ENCODE results near the gene VPS33B. TPM values are rescaled to one million over a fixed set of nuclear protein-coding genes. Genes with fewer than 3 reads are reported as not detected.

VPS33B gene
- polyA plus RNA-seq, 2 of the 4 experiments (the other 2 are of a cell fraction), result 11.1 to 17.9 TPM

GRCh38 chr15:90962021-90962420, 60.4 kb downstream of the VPS33B start:
- FAIRE-seq, result no peak
- peaks cover 1% of the 10 kb centered on the region; the same call in 1 of the 3 replicates for H3K4me1 ChIP-seq
- WGBS (ENCODE audit: missing lambda C conversion rate), result 67% methylated on average over 4 of the region's 4 CpGs
- no peak overlapping the region for H3K27ac ChIP-seq
- DNase-seq (ENCODE audit: low read depth in 1 of 2, low spot score in 1 of 2), result no peak
- no peak overlapping the region for H3K4me3 ChIP-seq
- no peaks in the 10 kb centered on the region for H3K9me3 ChIP-seq
- ChIA-PET POLR2A (no interaction called here), CTCF (interaction anchor here (1.1 to 25.4 kb wide), 6 partner anchors 7 to 262 kb away, joined by 3 to 536 read pairs (median 165); partner anchors contain the start of genes HDDC3 and UNC45A)
- ATAC-seq, result no peak
- H3K4me2 ChIP-seq, result no peak overlapping the region
- TF ChIP-seq, protein P1, sequence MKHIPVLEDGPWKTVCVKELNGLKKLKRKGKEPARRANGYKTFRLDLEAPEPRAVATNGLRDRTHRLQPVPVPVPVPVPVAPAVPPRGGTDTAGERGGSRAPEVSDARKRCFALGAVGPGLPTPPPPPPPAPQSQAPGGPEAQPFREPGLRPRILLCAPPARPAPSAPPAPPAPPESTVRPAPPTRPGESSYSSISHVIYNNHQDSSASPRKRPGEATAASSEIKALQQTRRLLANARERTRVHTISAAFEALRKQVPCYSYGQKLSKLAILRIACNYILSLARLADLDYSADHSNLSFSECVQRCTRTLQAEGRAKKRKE (CRISPR knock-in tag; IDR thresholded peaks at IDR 0.05; ENCODE audit: low read depth), result no peak
- TF ChIP-seq, protein P2, sequence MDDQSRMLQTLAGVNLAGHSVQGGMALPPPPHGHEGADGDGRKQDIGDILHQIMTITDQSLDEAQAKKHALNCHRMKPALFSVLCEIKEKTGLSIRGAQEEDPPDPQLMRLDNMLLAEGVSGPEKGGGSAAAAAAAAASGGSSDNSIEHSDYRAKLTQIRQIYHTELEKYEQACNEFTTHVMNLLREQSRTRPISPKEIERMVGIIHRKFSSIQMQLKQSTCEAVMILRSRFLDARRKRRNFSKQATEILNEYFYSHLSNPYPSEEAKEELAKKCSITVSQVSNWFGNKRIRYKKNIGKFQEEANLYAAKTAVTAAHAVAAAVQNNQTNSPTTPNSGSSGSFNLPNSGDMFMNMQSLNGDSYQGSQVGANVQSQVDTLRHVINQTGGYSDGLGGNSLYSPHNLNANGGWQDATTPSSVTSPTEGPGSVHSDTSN (IDR thresholded peaks at IDR 0.05), result no peak
- TF ChIP-seq NPAS2 (CRISPR knock-in tag; IDR thresholded peaks at IDR 0.05; ENCODE audit: borderline replicate concordance) (no peak), EP300 (IDR thresholded peaks at IDR 0.05) (no peak), SREBF2 (IDR thresholded peaks at IDR 0.05) (no peak), FOSL2 (IDR thresholded peaks at IDR 0.05) (no peak), FOSL2 (CRISPR knock-in tag; IDR thresholded peaks at IDR 0.05) (no peak), JUN (IDR thresholded peaks at IDR 0.05) (no peak)
- TF ChIP-seq, protein P3, sequence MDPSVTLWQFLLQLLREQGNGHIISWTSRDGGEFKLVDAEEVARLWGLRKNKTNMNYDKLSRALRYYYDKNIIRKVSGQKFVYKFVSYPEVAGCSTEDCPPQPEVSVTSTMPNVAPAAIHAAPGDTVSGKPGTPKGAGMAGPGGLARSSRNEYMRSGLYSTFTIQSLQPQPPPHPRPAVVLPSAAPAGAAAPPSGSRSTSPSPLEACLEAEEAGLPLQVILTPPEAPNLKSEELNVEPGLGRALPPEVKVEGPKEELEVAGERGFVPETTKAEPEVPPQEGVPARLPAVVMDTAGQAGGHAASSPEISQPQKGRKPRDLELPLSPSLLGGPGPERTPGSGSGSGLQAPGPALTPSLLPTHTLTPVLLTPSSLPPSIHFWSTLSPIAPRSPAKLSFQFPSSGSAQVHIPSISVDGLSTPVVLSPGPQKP (IDR thresholded peaks at IDR 0.05; ENCODE audit: low read depth, low read length), result no peak

DNA sequence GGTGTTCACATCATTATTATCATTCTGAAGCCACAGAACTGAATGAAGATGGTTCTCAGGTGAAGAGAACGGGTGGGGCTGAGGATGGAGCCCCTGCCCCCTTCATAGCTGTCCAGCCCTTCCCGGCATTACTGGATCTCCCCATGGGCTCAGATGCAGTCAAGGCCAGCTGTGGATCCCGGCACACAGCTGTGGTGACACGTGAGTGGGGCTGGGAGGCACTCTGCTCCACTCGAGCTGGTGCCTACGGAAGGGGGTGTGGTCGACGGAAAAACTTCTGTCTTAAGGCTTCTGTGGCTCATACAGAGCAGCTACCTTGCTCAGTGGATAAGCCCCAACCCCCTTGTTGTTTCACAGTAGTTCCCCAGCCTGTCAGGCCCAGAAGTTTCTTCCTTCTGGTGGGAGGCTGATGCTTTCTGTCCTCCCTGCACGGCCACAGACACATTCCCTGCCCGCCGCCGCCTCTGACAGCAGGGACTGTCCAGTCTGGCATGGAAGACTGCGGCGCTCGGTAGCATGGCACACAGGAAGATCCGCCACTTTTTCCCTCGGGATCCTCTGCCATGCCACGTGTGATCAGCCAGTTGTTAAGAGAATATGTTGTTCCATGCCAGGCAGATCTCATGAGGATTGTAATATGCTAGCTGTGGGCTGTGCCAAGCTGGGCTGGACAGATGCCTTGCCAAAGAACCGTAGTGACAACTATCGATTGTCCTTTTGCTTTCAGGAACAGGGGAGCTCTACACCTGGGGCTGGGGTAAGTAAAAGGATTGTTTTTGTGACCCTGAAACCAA, 61.9 kb downstream of the VPS33B start:
- ATAC-seq (no peak), FAIRE-seq (no peak), DNase-seq (ENCODE audit: low read depth in 1 of 2, low spot score in 1 of 2) (no peak)
- Histone ChIP-seq H3K9me3 (no peaks in the 10 kb centered on the region), H3K4me2 (no peak overlapping the region), H3K27ac (no peak overlapping the region), H3K4me3 (no peak overlapping the region), H3K4me1 (peaks cover 14% of the 10 kb centered on the region)
- CTCF ChIA-PET, result interaction anchor here (0.6 to 25.4 kb wide), 8 partner anchors 9 to 311 kb away, joined by 3 to 536 read pairs (median 99); partner anchors contain the start of genes HDDC3 and UNC45A
- POLR2A ChIA-PET, result no interaction called here
- 89% methylated on average over 20 of the region's 20 CpGs for WGBS (ENCODE audit: missing lambda C conversion rate)
- no peak for TF ChIP-seq EP300 (IDR thresholded peaks at IDR 0.05)
- TF ChIP-seq POLR2A (IDR thresholded peaks at IDR 0.05; ENCODE audit: low read length), result no peak

DNA sequence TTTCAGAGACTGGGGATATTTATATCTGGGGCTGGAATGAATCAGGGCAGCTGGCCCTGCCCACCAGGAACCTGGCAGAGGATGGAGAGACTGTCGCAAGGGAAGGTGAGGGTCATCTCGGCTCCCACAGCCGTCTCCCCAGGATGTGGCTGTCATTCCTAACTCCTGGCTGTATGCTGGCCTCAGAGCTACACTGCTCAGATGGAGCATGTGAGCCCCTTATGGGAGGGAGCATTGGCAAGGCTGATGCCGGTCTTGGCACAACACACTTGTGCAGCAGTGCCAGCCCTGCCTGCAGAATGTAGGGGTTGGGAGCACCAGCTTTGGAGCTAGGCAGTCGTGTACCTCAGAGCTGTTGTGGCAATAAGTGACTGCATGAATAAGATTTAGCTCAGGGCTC, 62.5 kb downstream of the VPS33B start:
- 88% methylated on average over 5 of the region's 5 CpGs for WGBS (ENCODE audit: missing lambda C conversion rate)
- no peaks in the 10 kb centered on the region for H3K9me3 ChIP-seq
- ChIA-PET POLR2A (no interaction called here), CTCF (interaction anchor here (0.6 to 25.4 kb wide), 8 partner anchors 9 to 312 kb away, joined by 3 to 536 read pairs (median 99); partner anchors contain the start of genes HDDC3 and UNC45A)
- no peak overlapping the region for H3K4me3 ChIP-seq
- H3K27ac ChIP-seq, result no peak overlapping the region
- DNase-seq (ENCODE audit: low read depth in 1 of 2, low spot score in 1 of 2) (no peak), FAIRE-seq (no peak), ATAC-seq (no peak)
- TF ChIP-seq BHLHE40 (IDR thresholded peaks at IDR 0.05; ENCODE audit: low read depth, low read length) (no peak), POLR2A (IDR thresholded peaks at IDR 0.05; ENCODE audit: low read length) (peak; percentile 4; the same call in 1 of the 2 replicates)
- no peak overlapping the region for H3K4me2 ChIP-seq
- peaks cover 15% of the 10 kb centered on the region for H3K4me1 ChIP-seq

DNA sequence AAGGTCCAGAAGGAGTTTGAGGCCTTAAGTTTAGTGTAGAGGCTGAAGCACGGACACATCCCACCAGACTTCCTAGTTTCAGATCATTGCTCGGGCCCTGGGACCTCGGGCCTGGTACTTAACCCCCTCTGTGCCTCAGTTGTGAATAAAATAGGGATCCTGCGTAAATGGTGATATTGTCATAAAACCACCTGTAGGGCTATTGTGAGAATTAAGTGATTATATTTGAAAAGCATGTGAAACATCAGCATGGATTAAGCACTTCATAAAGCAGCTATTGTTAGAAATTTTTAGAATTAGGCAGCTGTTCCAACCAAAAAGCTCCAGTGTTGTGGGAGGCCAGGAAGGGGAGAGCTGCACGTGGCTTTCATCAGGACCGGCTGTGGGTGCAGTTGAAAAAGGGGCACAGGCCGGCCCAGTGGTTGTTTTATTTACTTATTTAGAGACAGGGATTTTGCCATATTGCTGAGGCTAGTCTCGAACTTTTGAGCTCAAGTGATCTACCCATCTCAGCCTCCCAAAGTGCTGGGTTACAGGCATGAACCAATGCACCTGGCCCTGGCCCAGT, 63.3 kb downstream of the VPS33B start:
- peaks cover 18% of the 10 kb centered on the region for H3K4me1 ChIP-seq
- H3K27ac ChIP-seq, result no peak overlapping the region
- WGBS (ENCODE audit: missing lambda C conversion rate), result 90% methylated on average over 8 of the region's 8 CpGs
- TF ChIP-seq EHF (CRISPR knock-in tag; IDR thresholded peaks at IDR 0.05), result no peak
- no peak for TF ChIP-seq TFCP2L1 (CRISPR knock-in tag; IDR thresholded peaks at IDR 0.05)
- TF ChIP-seq HDAC2 (IDR thresholded peaks at IDR 0.05), result no peak
- TF ChIP-seq BCL3 (IDR thresholded peaks at IDR 0.05), result no peak
- no peak for TF ChIP-seq FOSL2 (IDR thresholded peaks at IDR 0.05)
- no peak for TF ChIP-seq FOSL2 (CRISPR knock-in tag; IDR thresholded peaks at IDR 0.05)
- TF ChIP-seq HOXB5 (CRISPR knock-in tag; IDR thresholded peaks at IDR 0.05), result no peak
- TF ChIP-seq, protein P2 (IDR thresholded peaks at IDR 0.05), result no peak
- TF ChIP-seq PHF8 (IDR thresholded peaks at IDR 0.05; ENCODE audit: borderline replicate concordance, low read depth), result no peak
- no peak for TF ChIP-seq POLR2A (IDR thresholded peaks at IDR 0.05; ENCODE audit: low read length)
- no peak for TF ChIP-seq MAFK (IDR thresholded peaks at IDR 0.05; ENCODE audit: partially characterized antibody)
- TF ChIP-seq FOSB (CRISPR knock-in tag; IDR thresholded peaks at IDR 0.05), result no peak
- no peak for TF ChIP-seq BHLHE40 (IDR thresholded peaks at IDR 0.05; ENCODE audit: low read depth, low read length)
- no peak for TF ChIP-seq NPAS2 (CRISPR knock-in tag; IDR thresholded peaks at IDR 0.05; ENCODE audit: borderline replicate concordance)
- TF ChIP-seq TP53 (CRISPR knock-in tag; IDR thresholded peaks at IDR 0.05), result no peak
- no peak for FAIRE-seq
- no peak overlapping the region for H3K4me2 ChIP-seq
- CTCF ChIA-PET, result interaction anchor here (0.9 to 25.4 kb wide), 7 partner anchors 10 to 93 kb away, joined by 3 to 536 read pairs (median 127); partner anchors contain the start of genes HDDC3, MAN2A2 and UNC45A
- H3K4me3 ChIP-seq, result no peak overlapping the region
- POLR2A ChIA-PET, result no interaction called here
- no peak for DNase-seq (ENCODE audit: low read depth in 1 of 2, low spot score in 1 of 2)
- H3K9me3 ChIP-seq, result no peaks in the 10 kb centered on the region
- no peak for ATAC-seq
